Measurements from ENCODE around the gene GET4.

DNA sequence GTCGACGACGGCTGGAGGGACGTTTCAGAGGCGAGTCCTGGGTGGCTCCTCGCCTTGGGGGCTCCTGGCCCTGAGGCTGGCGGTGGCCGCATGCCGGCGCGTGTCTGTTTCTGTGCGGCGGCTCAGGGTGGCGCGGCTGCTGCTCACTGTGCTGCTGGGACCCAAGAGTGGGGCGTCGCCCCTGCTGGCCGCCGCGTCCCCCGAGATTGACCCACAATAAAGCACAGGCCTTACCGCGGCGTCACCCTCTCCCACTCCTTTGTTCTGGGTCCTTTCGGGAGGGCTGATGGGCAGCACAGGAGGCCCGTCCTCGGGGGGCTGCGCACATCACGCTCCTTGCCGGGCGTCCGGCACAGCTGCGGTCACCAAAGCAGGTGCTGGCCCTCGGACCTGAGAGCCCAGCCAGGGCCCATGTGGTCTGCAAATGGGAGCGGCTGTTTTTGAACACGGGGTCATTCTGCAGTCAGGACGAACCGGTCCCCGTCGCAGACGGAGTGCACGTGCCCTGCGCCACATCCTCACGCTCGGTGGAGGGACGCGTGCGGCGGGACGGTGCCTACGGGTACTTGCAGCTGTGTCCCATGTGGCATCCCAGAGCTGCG, 19.2 kb downstream of the GET4 start:
- TF ChIP-seq, protein P1, sequence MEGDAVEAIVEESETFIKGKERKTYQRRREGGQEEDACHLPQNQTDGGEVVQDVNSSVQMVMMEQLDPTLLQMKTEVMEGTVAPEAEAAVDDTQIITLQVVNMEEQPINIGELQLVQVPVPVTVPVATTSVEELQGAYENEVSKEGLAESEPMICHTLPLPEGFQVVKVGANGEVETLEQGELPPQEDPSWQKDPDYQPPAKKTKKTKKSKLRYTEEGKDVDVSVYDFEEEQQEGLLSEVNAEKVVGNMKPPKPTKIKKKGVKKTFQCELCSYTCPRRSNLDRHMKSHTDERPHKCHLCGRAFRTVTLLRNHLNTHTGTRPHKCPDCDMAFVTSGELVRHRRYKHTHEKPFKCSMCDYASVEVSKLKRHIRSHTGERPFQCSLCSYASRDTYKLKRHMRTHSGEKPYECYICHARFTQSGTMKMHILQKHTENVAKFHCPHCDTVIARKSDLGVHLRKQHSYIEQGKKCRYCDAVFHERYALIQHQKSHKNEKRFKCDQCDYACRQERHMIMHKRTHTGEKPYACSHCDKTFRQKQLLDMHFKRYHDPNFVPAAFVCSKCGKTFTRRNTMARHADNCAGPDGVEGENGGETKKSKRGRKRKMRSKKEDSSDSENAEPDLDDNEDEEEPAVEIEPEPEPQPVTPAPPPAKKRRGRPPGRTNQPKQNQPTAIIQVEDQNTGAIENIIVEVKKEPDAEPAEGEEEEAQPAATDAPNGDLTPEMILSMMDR (IDR thresholded peaks at IDR 0.05 in 2 of 3, conservative IDR thresholded peaks at IDR 0.05 in 1 of 3; ENCODE audit: borderline replicate concordance in 1 of 3, insufficient read depth in 1 of 3, low read depth in 2 of 3, low read length in 2 of 3), result no peak
- TF ChIP-seq, protein P2, sequence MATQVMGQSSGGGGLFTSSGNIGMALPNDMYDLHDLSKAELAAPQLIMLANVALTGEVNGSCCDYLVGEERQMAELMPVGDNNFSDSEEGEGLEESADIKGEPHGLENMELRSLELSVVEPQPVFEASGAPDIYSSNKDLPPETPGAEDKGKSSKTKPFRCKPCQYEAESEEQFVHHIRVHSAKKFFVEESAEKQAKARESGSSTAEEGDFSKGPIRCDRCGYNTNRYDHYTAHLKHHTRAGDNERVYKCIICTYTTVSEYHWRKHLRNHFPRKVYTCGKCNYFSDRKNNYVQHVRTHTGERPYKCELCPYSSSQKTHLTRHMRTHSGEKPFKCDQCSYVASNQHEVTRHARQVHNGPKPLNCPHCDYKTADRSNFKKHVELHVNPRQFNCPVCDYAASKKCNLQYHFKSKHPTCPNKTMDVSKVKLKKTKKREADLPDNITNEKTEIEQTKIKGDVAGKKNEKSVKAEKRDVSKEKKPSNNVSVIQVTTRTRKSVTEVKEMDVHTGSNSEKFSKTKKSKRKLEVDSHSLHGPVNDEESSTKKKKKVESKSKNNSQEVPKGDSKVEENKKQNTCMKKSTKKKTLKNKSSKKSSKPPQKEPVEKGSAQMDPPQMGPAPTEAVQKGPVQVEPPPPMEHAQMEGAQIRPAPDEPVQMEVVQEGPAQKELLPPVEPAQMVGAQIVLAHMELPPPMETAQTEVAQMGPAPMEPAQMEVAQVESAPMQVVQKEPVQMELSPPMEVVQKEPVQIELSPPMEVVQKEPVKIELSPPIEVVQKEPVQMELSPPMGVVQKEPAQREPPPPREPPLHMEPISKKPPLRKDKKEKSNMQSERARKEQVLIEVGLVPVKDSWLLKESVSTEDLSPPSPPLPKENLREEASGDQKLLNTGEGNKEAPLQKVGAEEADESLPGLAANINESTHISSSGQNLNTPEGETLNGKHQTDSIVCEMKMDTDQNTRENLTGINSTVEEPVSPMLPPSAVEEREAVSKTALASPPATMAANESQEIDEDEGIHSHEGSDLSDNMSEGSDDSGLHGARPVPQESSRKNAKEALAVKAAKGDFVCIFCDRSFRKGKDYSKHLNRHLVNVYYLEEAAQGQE (IDR thresholded peaks at IDR 0.05; ENCODE audit: low read depth), result no peak
- TF ChIP-seq, protein P3, sequence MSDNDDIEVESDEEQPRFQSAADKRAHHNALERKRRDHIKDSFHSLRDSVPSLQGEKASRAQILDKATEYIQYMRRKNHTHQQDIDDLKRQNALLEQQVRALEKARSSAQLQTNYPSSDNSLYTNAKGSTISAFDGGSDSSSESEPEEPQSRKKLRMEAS (IDR thresholded peaks at IDR 0.05), result no peak
- TF ChIP-seq EZH2 (IDR thresholded peaks at IDR 0.05) (no peak), EGR1 (IDR thresholded peaks at IDR 0.05; ENCODE audit: low read depth) (no peak), RAD21 (IDR thresholded peaks at IDR 0.05; ENCODE audit: low read depth) (no peak), POLR2A (IDR thresholded peaks at IDR 0.05; ENCODE audit: borderline replicate concordance, extremely low read depth, insufficient read depth, insufficient read length) (no peak), POLR2AphosphoS5 (IDR thresholded peaks at IDR 0.05; ENCODE audit: low read depth, low read length) (no peak), ZNF274 (IDR thresholded peaks at IDR 0.05; ENCODE audit: low read depth, low read length) (no peak), ZFX (IDR thresholded peaks at IDR 0.05) (no peak), FOSL1 (IDR thresholded peaks at IDR 0.05; ENCODE audit: low read depth) (no peak)
